ENCODE measurements around the gene MYMK. TPM values are rescaled to one million over a fixed set of nuclear protein-coding genes. Genes with fewer than 3 reads are reported as not detected.

MYMK gene
- total RNA-seq, 4 donors from 2014 or later = not detected

DNA sequence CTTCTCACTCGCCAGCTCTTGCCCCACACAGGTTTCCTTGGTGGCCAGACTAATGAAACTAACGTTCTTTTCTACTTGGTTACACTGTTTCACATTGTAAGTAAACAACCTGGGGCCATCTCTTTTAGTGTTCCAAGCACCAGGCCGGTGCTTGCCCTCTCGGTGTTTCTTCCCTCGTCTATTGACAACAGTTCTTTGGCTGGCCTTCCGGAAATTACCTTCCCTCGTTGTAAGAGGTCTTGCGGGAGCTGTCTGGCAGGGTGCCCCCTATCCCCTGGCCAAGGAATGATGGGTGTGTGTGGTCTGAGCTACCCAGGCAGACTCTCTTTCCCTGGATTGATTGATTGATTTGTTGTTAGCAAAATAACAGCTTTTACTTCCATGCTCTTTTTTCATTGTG, 918 bp upstream of the MYMK start:
- H3K4me1 ChIP-seq = peaks cover 5 to 22% of the 10 kb centered on the region in 2 donors
- no peaks in the 10 kb centered on the region for H3K9me3 ChIP-seq
- no peak for DNase-seq
- intact Hi-C loops (cut with DNase I; ENCODE audit: low total_unique reads) (no loop called here), in situ Hi-C loops (cut with MboI; ENCODE audit: low sequenced_read_pairs in 4 of 4) (loop anchor here in 2 of 4 donors (25.0 kb wide), 1 partner anchor 212 kb away; the partner anchor contains the start of gene SARDH (in 2 of the 2))
- H3K27ac ChIP-seq = no peak overlapping the region
- no peaks in the 10 kb centered on the region for H3K36me3 ChIP-seq
- no peak for ATAC-seq
- peaks cover 0 to 14% (median 4%) of the 10 kb centered on the region in 3 donors for H3K27me3 ChIP-seq
- TF ChIP-seq POLR2A (IDR thresholded peaks at IDR 0.05) = no peak
- no peak overlapping the region for H3K4me3 ChIP-seq

DNA sequence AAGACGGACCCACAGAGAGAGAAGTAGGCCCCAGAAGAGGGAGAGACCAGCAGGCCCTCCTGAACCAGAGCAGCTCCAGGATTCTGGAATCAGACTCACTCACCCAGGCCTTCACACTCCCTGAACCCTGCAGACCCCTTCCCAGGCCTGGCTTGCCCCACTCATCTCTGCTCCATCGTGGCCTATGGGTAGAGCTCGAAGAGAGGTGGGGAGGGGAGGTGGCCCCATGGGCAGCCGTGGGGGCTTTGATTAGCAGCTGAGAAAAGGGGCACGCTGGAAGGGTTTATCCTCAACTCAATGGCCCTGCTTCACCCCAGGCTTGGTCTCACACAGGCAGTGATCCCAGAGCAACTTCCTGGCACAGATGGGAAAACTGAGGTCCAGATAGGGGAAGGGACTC, 613 bp downstream of the MYMK start:
- ATAC-seq = no peak

DNA sequence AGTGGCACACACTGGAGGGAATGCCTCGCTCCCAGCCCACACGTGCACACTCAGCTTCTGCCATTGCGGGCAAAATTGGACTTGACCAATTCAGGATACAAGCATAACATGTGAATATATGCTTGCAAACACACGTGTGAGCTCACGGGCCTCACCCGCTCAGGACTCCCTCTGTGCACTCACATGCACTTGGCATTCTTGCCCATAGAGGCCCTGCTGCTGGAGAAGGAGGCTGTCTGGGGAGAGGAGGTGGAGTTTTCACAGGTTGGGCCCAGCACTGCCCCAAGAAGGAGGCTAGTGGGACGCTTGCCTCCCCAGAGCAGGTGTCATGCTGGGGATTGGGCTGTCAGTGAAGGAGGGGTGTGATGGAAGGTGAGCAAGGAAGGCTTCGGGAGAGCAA, 1.7 kb downstream of the MYMK start:
- in situ Hi-C loops (cut with MboI; ENCODE audit: low sequenced_read_pairs in 4 of 4) = no loop called here
- DNase-seq = no peak

More for the DNA sequence above, 613 bp downstream of the MYMK start:
- intact Hi-C loops (cut with DNase I; ENCODE audit: low total_unique reads) (no loop called here), in situ Hi-C loops (cut with MboI; ENCODE audit: low sequenced_read_pairs in 4 of 4) (no loop called here)
- Histone ChIP-seq H3K4me3 (no peak overlapping the region), H3K27ac (no peak overlapping the region), H3K36me3 (no peaks in the 10 kb centered on the region), H3K4me1 (peaks cover 5 to 22% of the 10 kb centered on the region in 2 donors), H3K27me3 (peaks cover 0 to 14% (median 4%) of the 10 kb centered on the region in 3 donors), H3K9me3 (no peaks in the 10 kb centered on the region)
- no peak for DNase-seq
- TF ChIP-seq POLR2A (IDR thresholded peaks at IDR 0.05) (no peak), CTCF (IDR thresholded peaks at IDR 0.05 in 4 of 5, conservative IDR thresholded peaks at IDR 0.05 in 1 of 5) (no peak)

DNA sequence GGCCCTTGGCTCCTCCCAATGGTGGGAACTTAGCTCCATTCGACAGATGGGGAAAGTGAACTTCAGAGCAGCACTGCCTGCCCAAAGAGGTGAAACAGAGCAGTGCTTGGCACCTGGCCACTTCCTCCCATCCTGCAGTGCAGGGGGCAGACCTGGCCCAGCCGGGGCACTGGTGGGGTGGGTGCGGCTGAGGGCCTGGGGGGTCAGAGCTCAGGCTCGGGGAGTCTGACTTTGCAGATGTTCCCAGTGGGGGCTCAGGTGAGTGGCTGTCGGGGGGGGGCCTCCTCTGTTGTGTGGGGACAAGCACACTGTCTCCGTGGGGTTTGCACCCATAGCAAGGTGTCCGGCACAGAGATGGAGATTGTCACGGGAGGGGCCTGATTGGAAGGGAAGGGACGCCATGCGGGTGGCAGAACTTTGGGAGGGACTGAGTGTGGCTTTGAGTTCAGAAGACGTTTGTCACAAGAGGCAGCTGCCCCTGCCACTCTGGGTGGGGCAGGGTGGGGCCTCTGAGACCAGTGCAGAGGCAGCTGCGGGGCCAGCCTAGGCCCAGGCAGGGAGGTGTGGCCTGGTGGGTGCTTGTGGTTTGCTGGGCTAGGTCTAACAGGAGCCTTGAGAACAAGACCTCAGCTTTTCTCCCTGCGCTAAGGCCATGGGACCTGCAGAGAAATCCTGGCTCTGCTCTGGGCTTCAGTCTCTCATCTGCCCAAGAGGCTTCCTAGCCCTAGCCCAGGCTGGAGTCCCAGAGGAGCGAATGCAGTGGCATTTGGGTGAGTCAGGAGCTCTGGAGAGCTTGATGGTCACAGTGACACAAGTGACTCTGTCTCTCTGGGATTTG, 2.5 kb downstream of the MYMK start:
- Histone ChIP-seq H3K36me3 (no peaks in the 10 kb centered on the region), H3K4me3 (no peak overlapping the region), H3K27me3 (peaks cover 0 to 4% (median under 1%) of the 10 kb centered on the region in 3 donors), H3K9me3 (no peaks in the 10 kb centered on the region), H3K27ac (no peak overlapping the region), H3K4me1 (peaks cover 0 to 5% of the 10 kb centered on the region in 2 donors)
- DNase-seq (no peak), ATAC-seq (no peak)
- in situ Hi-C loops (cut with MboI; ENCODE audit: low sequenced_read_pairs in 4 of 4) = no loop called here
- TF ChIP-seq POLR2A (IDR thresholded peaks at IDR 0.05) = no peak
- no peak for TF ChIP-seq CTCF (IDR thresholded peaks at IDR 0.05 in 4 of 5, conservative IDR thresholded peaks at IDR 0.05 in 1 of 5)
- intact Hi-C loops (cut with DNase I; ENCODE audit: low total_unique reads) = no loop called here

More for the DNA sequence above, 1.7 kb downstream of the MYMK start:
- H3K27ac ChIP-seq = no peak overlapping the region
- intact Hi-C loops (cut with DNase I; ENCODE audit: low total_unique reads) = no loop called here
- H3K4me3 ChIP-seq = no peak overlapping the region
- H3K9me3 ChIP-seq = no peaks in the 10 kb centered on the region
- no peak for ATAC-seq
- TF ChIP-seq POLR2A (IDR thresholded peaks at IDR 0.05) (no peak), CTCF (IDR thresholded peaks at IDR 0.05 in 4 of 5, conservative IDR thresholded peaks at IDR 0.05 in 1 of 5) (no peak)
- H3K36me3 ChIP-seq = no peaks in the 10 kb centered on the region
- peaks cover 0 to 13% of the 10 kb centered on the region in 2 donors for H3K4me1 ChIP-seq
- peaks cover 0 to 9% (median 4%) of the 10 kb centered on the region in 3 donors for H3K27me3 ChIP-seq
